Uterus (tissue), 4 donors: ENCODE data around the gene FBXO21. TPM values are rescaled to one million over a fixed set of nuclear protein-coding genes. Genes with fewer than 3 reads are reported as not detected.

ENCODE experiments used
- DNase-seq, 2 donors: peaks; one replicate each; pipeline ENCODE4 v3.0.0-alpha.2; 2019 to 2020
- H3K27ac ChIP-seq, 2 donors: fragments of 200-600 bp; sonication (generic); 1 replicate in 1 of 2; 2 replicates in 1 of 2; pipeline ENCODE4 v1.5.1; 2016 to 2018
- H3K27me3 ChIP-seq, 2 donors: fragments of 200-600 bp; sonication (generic); one replicate each; pipeline ENCODE4 v1.5.1; 2018 to 2019; ENCODE audit warnings: control low read depth in 1 of 2
- H3K36me3 ChIP-seq, 2 donors: fragments of 200-600 bp; sonication (generic); one replicate each; pipeline ENCODE4 v1.5.1; 2019; ENCODE audit warnings: control low read depth in 1 of 2
- H3K4me1 ChIP-seq, 2 donors: fragments of 200-600 bp; sonication (generic); one replicate each; pipeline ENCODE4 v1.5.1; 2018 to 2019; ENCODE audit warnings: control low read depth in 1 of 2
- H3K4me3 ChIP-seq, 2 donors: fragments of 200-600 bp; sonication (generic); 1 replicate in 1 of 2; 2 replicates in 1 of 2; pipeline ENCODE4 v1.5.1; 2018 to 2019; ENCODE audit warnings: mild to moderate bottlenecking in 1 of 2
- H3K9me3 ChIP-seq, 2 donors: fragments of 200-600 bp; sonication (generic); one replicate each; pipeline ENCODE4 v1.5.1; 2019; ENCODE audit warnings: control low read depth in 1 of 2
- POLR2A ChIP-seq, 2 donors: fragments of 450-650 bp; IDR thresholded peaks; one replicate each; pipeline ENCODE4 v1.6.1; 2016; ENCODE audit warnings: antibody characterized with exemption in 2 of 2, mild to moderate bottlenecking in 1 of 2, moderate library complexity in 1 of 2
- intact Hi-C: fragments of 100-400 bp; cut with DNase I; formaldehyde crosslinking; loops from one replicate; pipeline ENCODE4 v1.15.1; 2023; ENCODE audit warnings: low total_unique reads
- total RNA-seq, 4 donors: library from RNA; depleted of rRNA in 3 of 4; stranded (reverse); fragments of >200 nt in 3 of 4; gene quantifications; one replicate each; pipeline versions ENCODE4 v1.1.0 to v1.2.4, GENCODE V29; 2014 to 2023
- TF ChIP-seq, protein P1 (sequence below), 4 experiments: fragments of 200-600 bp in 2 of 4; fragments of 450-650 bp in 2 of 4; sonication (generic) in 2 of 4; IDR thresholded peaks; one replicate each; pipeline ENCODE4 v1.5.1; 2016 to 2019; ENCODE audit warnings: antibody characterized with exemption in 4 of 4, mild to moderate bottlenecking in 2 of 4, moderate library complexity in 1 of 4
- donor health status: DM: yes; HTN: yes; CAD: no.

The FBXO21 gene
- total RNA-seq, 4 donors from 2014 or later, result 66.2 to 152 (median 90.0) TPM

DNA sequence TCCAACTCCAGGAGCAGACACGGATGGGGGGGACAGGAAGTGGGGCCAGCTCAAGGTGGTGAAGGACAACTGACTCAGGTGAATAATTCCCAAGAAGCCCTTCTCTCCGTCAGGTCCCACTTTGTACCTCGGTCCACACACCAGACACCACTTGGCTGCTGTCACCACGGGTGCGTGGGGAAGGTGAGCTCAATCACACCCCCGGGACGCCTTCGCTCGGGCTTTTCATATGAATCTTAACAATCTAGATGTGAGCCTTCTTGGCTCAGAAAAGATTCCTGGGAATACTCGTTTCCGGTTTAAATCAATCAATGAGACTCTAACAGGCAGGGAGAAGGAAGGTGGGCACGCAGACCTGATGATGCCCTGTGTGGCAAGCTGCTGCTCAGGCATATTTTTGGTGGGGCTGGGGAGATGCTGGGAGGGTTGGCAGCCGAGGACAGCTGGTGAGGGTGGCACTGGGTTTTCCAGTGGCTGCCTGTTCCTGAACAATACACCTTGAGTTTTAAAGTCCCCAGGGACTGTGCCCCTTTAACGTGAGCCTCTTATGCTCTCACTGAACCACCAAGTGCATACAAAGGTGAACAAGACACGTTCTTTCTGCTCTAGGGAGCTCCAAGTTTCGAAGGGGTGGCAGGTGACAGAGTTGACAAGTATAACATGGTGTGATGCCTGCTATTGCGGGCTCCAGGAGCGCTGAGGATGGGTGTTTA, 96.2 kb downstream of the FBXO21 start:
- Histone ChIP-seq H3K27me3 (peaks cover 4 to 6% of the 10 kb centered on the region in 2 donors), H3K9me3 (no peaks in the 10 kb centered on the region), H3K4me1 (peaks cover 0 to 7% of the 10 kb centered on the region in 2 donors), H3K36me3 (no peaks in the 10 kb centered on the region), H3K27ac (peak overlapping the region in 1 of 2 donors; percentile 8), H3K4me3 (no peak overlapping the region)
- intact Hi-C loops, result no loop called here
- no peak for DNase-seq
- TF ChIP-seq, protein P1, sequence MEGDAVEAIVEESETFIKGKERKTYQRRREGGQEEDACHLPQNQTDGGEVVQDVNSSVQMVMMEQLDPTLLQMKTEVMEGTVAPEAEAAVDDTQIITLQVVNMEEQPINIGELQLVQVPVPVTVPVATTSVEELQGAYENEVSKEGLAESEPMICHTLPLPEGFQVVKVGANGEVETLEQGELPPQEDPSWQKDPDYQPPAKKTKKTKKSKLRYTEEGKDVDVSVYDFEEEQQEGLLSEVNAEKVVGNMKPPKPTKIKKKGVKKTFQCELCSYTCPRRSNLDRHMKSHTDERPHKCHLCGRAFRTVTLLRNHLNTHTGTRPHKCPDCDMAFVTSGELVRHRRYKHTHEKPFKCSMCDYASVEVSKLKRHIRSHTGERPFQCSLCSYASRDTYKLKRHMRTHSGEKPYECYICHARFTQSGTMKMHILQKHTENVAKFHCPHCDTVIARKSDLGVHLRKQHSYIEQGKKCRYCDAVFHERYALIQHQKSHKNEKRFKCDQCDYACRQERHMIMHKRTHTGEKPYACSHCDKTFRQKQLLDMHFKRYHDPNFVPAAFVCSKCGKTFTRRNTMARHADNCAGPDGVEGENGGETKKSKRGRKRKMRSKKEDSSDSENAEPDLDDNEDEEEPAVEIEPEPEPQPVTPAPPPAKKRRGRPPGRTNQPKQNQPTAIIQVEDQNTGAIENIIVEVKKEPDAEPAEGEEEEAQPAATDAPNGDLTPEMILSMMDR (IDR thresholded peaks at IDR 0.05), result no peak
- TF ChIP-seq POLR2A (IDR thresholded peaks at IDR 0.05), result no peak

DNA sequence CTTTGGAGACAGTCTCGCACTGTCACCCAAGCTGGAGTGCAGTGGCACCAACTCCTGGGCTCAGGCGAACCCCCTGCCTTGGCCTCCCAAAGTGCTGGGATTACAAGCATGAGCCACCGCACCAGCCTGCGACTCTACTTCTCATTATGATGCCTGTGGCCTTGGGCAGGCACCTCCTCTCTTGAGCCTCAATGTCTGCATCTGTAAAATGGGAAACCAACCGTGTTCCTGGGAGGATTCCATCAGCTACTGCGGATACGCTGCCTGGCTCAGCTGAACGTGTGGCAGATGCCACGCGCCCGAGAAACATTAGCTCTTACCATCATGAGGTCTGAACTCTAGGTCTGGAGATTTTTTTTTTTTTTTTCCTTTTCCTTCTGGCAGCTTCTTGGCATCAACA, 96.8 kb downstream of the FBXO21 start:
- Histone ChIP-seq H3K4me1 (peaks cover 0 to under 1% of the 10 kb centered on the region in 2 donors), H3K27ac (peak overlapping the region in 1 of 2 donors; percentile 8), H3K27me3 (peaks cover 2 to 3% of the 10 kb centered on the region in 2 donors), H3K9me3 (no peaks in the 10 kb centered on the region), H3K36me3 (no peaks in the 10 kb centered on the region), H3K4me3 (no peak overlapping the region)
- intact Hi-C loops, result no loop called here
- no peak for DNase-seq
- TF ChIP-seq, protein P1 (IDR thresholded peaks at IDR 0.05), result no peak
- TF ChIP-seq POLR2A (IDR thresholded peaks at IDR 0.05), result no peak

DNA sequence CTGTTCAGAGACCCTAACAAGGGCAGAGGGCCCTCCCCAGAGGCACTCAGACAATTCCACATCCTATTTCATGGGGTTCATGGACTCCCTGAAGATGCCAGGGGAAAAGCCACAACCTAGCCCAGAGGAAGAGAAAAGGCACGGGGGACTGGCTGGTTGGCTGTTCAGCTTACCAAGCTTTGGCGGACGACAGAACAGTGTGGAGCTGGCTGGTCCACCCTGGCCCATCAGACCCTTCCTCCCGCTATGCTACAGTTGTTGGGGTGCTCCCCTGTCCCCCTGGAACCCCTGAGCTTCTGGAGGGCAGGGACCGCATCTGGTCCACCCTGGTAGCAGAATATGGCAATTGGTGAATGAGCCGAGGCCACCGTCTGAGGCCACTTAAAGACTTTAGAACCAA, 97.4 kb downstream of the FBXO21 start:
- Histone ChIP-seq H3K36me3 (no peaks in the 10 kb centered on the region), H3K27ac (no peak overlapping the region), H3K27me3 (no peaks in the 10 kb centered on the region), H3K4me3 (no peak overlapping the region), H3K4me1 (no peaks in the 10 kb centered on the region), H3K9me3 (no peaks in the 10 kb centered on the region)
- TF ChIP-seq POLR2A (IDR thresholded peaks at IDR 0.05), result no peak
- TF ChIP-seq, protein P1 (IDR thresholded peaks at IDR 0.05), result no peak
- no peak for DNase-seq
- intact Hi-C loops, result no loop called here

DNA sequence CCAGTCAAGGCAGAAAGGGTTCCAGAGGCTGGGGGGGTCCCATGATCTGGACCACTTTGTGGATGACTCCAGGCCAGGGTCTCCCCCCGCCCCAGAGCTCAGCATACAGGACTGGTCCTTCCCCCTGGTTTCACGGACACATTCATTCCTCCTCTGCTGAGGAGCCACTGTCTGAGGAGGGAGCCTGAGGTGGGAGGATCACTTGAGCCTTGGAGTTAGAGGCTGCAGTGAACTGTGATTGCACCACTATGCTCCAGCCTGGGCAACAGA, 97.8 kb downstream of the FBXO21 start:
- DNase-seq, result no peak
- Histone ChIP-seq H3K27ac (no peak overlapping the region), H3K36me3 (no peaks in the 10 kb centered on the region), H3K27me3 (no peaks in the 10 kb centered on the region), H3K4me3 (no peak overlapping the region), H3K4me1 (no peaks in the 10 kb centered on the region), H3K9me3 (no peaks in the 10 kb centered on the region)
- intact Hi-C loops, result no loop called here
- no peak for TF ChIP-seq POLR2A (IDR thresholded peaks at IDR 0.05)
- TF ChIP-seq, protein P1 (IDR thresholded peaks at IDR 0.05), result no peak

Other genes with a start within 250 kb of the FBXO21 start
- 10 to 100 TPM in 1 of 4 donors, 1 to 10 TPM in 2, under 1 TPM in 1; 0.77 to 29.4 (median 8.0) TPM for gene TESC, start 91.1 kb downstream of the FBXO21 start, total RNA-seq
- gene NOS1, start 171.2 kb upstream of the FBXO21 start, total RNA-seq, result 1 to 10 TPM in 2 of 4 donors, under 1 TPM in 1, not detected in 1; 0.59 to 2.2 (median 1.1) TPM